Endothelial cell (in vitro differentiated cells): ENCODE data around the gene SLCO3A1. TPM values are rescaled to one million over a fixed set of nuclear protein-coding genes. Genes with fewer than 3 reads are reported as not detected.

Experiments used
- DNase-seq: peaks from one replicate; pipeline ENCODE4 v3.0.0; 2021; ENCODE audit warnings: low spot score
- H3K27ac Mint-ChIP-seq: one replicate; pipeline ENCODE4 v1.8.0; 2021; ENCODE audit warnings: mixed read lengths, inconsistent platforms; ENCODE audit not compliant: unreplicated experiment
- H3K27me3 Mint-ChIP-seq: one replicate; pipeline ENCODE4 v1.8.0; 2021; ENCODE audit warnings: mild to moderate bottlenecking, moderate library complexity, mixed read lengths, inconsistent platforms; ENCODE audit not compliant: unreplicated experiment
- H3K36me3 Mint-ChIP-seq: one replicate; pipeline ENCODE4 v1.8.0; 2021; ENCODE audit warnings: mild to moderate bottlenecking, low read depth, mixed read lengths, inconsistent platforms; ENCODE audit not compliant: unreplicated experiment
- H3K4me1 Mint-ChIP-seq: one replicate; pipeline ENCODE4 v1.8.0; 2021; ENCODE audit warnings: mild to moderate bottlenecking, mixed read lengths, inconsistent platforms; ENCODE audit not compliant: unreplicated experiment
- H3K4me3 Mint-ChIP-seq: one replicate; pipeline ENCODE4 v1.8.0; 2021; ENCODE audit warnings: mild to moderate bottlenecking, mixed read lengths, inconsistent platforms; ENCODE audit not compliant: unreplicated experiment
- H3K9me3 Mint-ChIP-seq: one replicate; pipeline ENCODE4 v1.8.0; 2021; ENCODE audit warnings: mixed read lengths, inconsistent platforms; ENCODE audit not compliant: unreplicated experiment
- CTCF ChIP-seq: fragments of 200-600 bp; sonication (generic); IDR thresholded peaks from one replicate; pipeline ENCODE4 v1.5.0; 2021; ENCODE audit warnings: antibody characterized with exemption; ENCODE audit not compliant: unreplicated experiment
- total RNA-seq: library from RNA; stranded (reverse); fragmentation: NEBNext Ultra II Directional; extraction: Animal tissue kit (Norgen Biotek cat#: 25700); gene quantifications from one replicate; pipeline ENCODE4 v1.2.1, GENCODE V29; 2021; ENCODE audit not compliant: unreplicated experiment

The SLCO3A1 gene
- total RNA-seq, 1 donor from 2014 or later = 30.9 TPM

- H3K27me3 Mint-ChIP-seq = peaks cover 7% of the 10 kb centered on the region
- H3K9me3 Mint-ChIP-seq = no peaks in the 10 kb centered on the region
- H3K27ac Mint-ChIP-seq = no peak overlapping the region
- no peak overlapping the region for H3K4me3 Mint-ChIP-seq
- peak; percentile 25 for TF ChIP-seq CTCF
- H3K36me3 Mint-ChIP-seq = no peaks in the 10 kb centered on the region
- H3K4me1 Mint-ChIP-seq = peaks cover 25% of the 10 kb centered on the region
- peak; percentile 38 for DNase-seq
These were observed 2.4 kb downstream of the SLCO3A1 start for GRCh38 chr15:91855684-91856489.

GRCh38 chr15:91857224-91857585 is 3.7 kb downstream of the SLCO3A1 start:
- no peak for DNase-seq
- Mint-ChIP-seq H3K4me1 (peaks cover 19% of the 10 kb centered on the region), H3K27me3 (peaks cover 7% of the 10 kb centered on the region), H3K4me3 (no peak overlapping the region), H3K9me3 (no peaks in the 10 kb centered on the region), H3K27ac (no peak overlapping the region), H3K36me3 (no peaks in the 10 kb centered on the region)
- no peak for TF ChIP-seq CTCF

- peaks cover 7% of the 10 kb centered on the region for H3K27me3 Mint-ChIP-seq
- no peak for TF ChIP-seq CTCF
- H3K4me1 Mint-ChIP-seq = peaks cover 16% of the 10 kb centered on the region
- DNase-seq = no peak
- H3K36me3 Mint-ChIP-seq = no peaks in the 10 kb centered on the region
- no peak overlapping the region for H3K27ac Mint-ChIP-seq
- H3K4me3 Mint-ChIP-seq = no peak overlapping the region
- no peaks in the 10 kb centered on the region for H3K9me3 Mint-ChIP-seq
These were observed 4.3 kb downstream of the SLCO3A1 start for GRCh38 chr15:91857772-91858171.

- Mint-ChIP-seq H3K9me3 (no peaks in the 10 kb centered on the region), H3K27ac (no peak overlapping the region), H3K4me1 (peaks cover 14% of the 10 kb centered on the region), H3K4me3 (no peak overlapping the region), H3K27me3 (no peaks in the 10 kb centered on the region), H3K36me3 (no peaks in the 10 kb centered on the region)
- no peak for DNase-seq
- TF ChIP-seq CTCF = no peak
These were observed 7.0 kb downstream of the SLCO3A1 start for GRCh38 chr15:91860498-91860897.

- Mint-ChIP-seq H3K4me1 (peaks cover 14% of the 10 kb centered on the region), H3K27ac (no peak overlapping the region), H3K36me3 (no peaks in the 10 kb centered on the region), H3K9me3 (no peaks in the 10 kb centered on the region), H3K27me3 (no peaks in the 10 kb centered on the region), H3K4me3 (no peak overlapping the region)
- no peak for DNase-seq
- TF ChIP-seq CTCF = no peak
These were observed 7.7 kb downstream of the SLCO3A1 start for GRCh38 chr15:91861223-91861622.
